NCI-H82 (cell line): Measurements from ENCODE around the gene ITGA4.

Experiments used
- DNase-seq: peaks from one replicate; lab custom pipeline; 2025; lab: John Stamatoyannopoulos, UW

The ITGA4 gene

DNA sequence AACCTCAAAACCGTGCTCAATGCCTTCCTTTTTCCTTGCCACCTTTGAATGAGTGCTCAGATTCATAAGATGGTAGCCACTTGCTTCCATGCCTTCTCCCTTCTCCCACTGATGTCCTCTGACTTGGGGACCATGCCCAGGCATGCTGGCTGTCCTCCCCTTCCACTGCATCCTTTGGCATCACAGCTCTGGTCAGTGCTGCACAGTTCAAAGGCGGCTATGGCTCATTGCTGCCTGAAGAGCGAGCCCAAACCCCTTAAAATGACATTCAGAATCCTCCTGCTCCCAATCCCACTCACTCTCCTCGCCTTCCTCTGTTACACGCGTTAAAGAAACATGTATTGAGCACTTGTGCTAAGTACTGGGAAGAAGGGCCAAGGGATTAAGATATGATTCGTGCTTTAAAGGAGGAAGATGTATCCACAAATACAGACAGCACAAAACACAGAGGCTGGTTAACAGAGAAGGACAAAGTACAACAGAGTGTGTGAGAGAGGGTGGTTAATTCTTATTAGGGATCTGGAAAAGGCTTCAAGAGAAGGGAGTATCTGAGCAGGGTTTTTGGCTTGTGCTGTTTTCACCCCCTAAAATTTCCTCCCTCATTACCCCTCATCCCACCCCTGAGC lies 118.0 kb downstream of the ITGA4 start:
- peak; percentile 79 for DNase-seq

DNA sequence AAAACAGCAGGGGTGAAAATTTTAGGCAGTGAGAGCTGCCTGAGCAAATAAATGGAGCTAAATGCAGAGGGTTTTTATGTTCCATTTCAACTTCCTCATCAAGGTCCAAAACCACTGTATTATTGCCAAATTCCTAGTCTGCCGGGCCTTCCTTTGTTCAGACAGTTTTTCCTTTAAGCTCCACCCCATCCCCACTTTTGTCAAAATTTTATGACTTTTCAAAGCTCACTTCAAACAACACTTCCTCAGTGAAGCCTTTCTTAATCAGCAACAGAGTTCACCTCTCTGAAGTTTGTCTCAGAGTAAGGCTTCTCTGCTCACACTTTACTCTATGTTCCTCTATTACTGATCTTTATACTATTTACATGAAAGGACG lies 118.5 kb downstream of the ITGA4 start:
- no peak for DNase-seq

DNA sequence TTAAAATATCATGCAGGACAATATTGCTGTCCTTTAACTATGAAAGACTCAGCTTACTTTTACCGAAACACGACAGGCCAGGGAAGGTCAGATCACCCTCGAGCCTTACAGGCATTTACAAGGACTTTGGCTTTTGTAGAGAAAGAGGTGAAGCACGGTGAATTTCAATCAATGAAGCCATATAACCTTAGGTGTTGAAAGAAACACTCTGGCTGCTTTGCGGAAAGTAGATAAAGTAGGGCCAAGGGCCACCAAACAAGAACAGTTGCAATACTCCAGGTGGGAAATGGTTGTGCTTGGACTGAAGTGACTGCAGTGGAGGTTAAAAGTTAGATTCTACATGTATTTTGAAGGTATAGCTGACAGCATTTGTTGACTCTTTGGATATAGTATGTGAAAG lies 119.2 kb downstream of the ITGA4 start:
- DNase-seq, result no peak

DNA sequence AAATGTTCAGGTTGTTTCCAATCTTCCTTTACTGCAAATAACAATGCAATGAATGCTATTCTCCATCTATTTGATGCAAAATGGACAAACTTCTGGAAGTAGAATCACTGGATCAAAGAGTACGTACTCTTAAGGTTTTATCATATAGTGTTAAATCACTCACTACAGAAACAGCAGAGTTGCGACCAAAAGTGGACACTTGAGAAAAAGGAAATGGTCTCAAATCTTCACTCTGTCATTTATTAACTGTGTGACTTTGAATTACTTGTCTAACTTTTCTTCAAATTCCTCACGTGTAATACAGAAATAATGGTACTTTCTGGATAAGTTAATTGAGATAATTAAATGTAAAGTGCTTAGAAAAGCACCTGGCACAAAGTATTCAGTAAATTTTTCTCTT lies 121.6 kb downstream of the ITGA4 start:
- no peak for DNase-seq

DNA sequence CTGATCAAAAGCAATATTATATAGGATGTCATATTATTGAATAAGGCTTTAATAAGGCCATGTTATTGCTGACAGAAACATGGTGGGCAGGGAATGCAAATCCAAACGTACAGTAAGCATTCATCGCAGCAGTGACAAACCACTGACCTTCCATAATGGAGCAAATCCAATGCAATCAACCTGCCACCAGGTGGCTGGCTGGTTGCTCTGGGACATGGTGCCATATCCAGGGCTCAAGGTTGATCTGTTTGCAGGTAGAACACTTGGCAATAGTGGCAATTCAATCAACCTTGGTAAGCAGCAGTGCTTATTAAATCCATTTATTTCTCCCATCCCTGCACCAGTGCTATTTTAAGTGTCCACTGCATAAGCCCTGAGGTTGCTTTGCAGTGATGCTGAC lies 124.3 kb downstream of the ITGA4 start:
- peak; percentile 59 for DNase-seq

DNA sequence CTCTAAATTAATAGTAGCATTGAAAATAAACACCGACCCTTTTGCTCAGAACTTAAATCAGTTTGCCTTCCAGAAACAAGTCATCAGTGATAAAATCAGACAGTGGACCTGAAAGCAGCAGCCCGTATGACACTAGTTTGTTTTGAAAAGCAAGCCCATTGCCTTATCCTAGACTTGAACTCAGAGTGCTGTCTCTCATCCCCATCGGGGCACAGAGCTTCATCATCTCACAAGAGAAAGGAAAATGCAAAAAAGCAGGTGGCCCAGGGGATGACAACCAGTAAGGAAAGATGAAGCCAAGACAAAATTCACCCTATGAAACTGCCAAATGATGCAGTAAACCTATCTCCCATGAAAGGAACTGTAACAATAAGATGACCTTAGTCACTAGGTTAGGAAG lies 128.5 kb downstream of the ITGA4 start:
- peak; percentile 76 for DNase-seq
